H1 (cell line): ENCODE data around the gene CEP85L. TPM values are rescaled to one million over a fixed set of nuclear protein-coding genes. Genes with fewer than 3 reads are reported as not detected.

Experiments
- RBBP5 ChIP-seq: IDR thresholded peaks from 2 replicates; pipeline ENCODE4 v1.7.1; 2012; ENCODE audit warnings: low read depth, mild to moderate bottlenecking, inconsistent platforms, low read length, moderate library complexity, borderline replicate concordance
- polyA plus RNA-seq, 7 experiments: library from polyadenylated mRNA; depleted of rRNA in 3 of 7; stranded (reverse) in 5 of 7; unstranded in 2 of 7; fragments of >200 nt in 5 of 7; fragments of 200-250 nt in 2 of 7; gene quantifications; 1 replicate in 5 of 7; 2 replicates in 1 of 7; 4 replicates in 1 of 7; pipeline versions ENCODE4 v1.2.1 to v1.2.3, GENCODE V29; 2011 to 2013; ENCODE audit warnings: missing spikeins in 2 of 7, mixed read lengths in 2 of 7
- total RNA-seq: library from RNA; stranded (reverse); fragmentation: NEBNext Ultra II Directional; extraction: Animal tissue kit (Norgen Biotek cat#: 25700); gene quantifications from 2 replicates; pipeline ENCODE4 v1.2.1, GENCODE V29; 2021

CEP85L gene
- total and polyA plus RNA-seq, 2 of the 8 experiments (the other 6 are each of a cell fraction or from before 2014, with no cell fraction given) = 3.2 to 27.6 TPM

GRCh38 chr6:118646977-118647376, 4.4 kb downstream of the CEP85L start (continued):
- no peak for TF ChIP-seq RBBP5
- TF ChIP-seq, all 59 proteins: peak for 0
